HG02763 (cell line): ENCODE results near the gene RUBCN.
"Not testable (repeated sequence)": the region's sequence is repeated elsewhere in the genome, so short reads cannot be mapped to it uniquely, and the experiment has no call there.

ENCODE experiments used
- ATAC-seq: cut with Tn5 transposase; IDR thresholded peaks from one replicate; pipeline ENCODE4 v1.9.1; 2021; ENCODE audit warnings: mild to moderate bottlenecking, moderate library complexity; ENCODE audit not compliant: unreplicated experiment

The RUBCN gene

DNA sequence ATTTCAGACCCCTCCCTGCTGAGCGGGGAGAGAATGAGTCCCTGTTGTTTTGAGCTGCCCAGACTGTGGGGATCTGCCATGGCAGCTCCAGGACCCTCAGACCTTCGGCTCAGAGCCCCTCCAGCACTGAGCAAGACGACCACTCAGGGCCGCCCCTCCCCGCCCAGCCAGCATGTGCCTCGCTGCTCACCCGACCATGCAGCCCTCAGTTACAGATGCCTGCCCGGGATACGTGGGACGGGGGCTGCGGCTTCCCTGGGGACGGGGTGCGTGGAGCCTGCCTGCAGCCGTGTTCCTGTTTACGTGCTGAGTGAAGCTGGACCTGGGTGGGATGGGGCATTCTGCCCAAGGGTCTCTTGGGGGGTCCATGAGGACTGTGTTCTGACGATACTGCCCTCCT lies 77.0 kb downstream of the RUBCN start:
- not testable (repeated sequence) for ATAC-seq

- ATAC-seq, result peak; percentile 43
Measured at GRCh38 chr3:197659144-197659543, 77.6 kb downstream of the RUBCN start.

DNA sequence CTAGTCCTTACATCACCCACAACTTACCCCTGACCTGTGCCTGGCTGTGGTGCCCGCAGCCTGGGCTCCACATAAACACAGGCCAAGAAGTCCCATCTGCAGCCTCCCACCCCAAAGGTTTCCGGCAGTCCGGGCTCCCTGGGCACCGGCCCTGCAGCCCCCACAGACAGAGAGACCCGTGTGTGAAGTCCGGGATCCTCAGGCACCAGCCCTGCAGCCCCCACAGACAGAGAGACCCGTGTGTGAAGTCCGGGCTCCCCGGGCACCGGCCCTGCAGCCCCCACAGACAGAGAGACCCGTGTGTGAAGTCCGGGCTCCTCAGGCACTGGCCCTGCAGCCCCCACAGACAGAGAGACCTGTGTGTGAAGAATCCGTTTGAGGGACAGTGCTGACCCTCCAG lies 78.0 kb downstream of the RUBCN start:
- not testable (repeated sequence) for ATAC-seq

DNA sequence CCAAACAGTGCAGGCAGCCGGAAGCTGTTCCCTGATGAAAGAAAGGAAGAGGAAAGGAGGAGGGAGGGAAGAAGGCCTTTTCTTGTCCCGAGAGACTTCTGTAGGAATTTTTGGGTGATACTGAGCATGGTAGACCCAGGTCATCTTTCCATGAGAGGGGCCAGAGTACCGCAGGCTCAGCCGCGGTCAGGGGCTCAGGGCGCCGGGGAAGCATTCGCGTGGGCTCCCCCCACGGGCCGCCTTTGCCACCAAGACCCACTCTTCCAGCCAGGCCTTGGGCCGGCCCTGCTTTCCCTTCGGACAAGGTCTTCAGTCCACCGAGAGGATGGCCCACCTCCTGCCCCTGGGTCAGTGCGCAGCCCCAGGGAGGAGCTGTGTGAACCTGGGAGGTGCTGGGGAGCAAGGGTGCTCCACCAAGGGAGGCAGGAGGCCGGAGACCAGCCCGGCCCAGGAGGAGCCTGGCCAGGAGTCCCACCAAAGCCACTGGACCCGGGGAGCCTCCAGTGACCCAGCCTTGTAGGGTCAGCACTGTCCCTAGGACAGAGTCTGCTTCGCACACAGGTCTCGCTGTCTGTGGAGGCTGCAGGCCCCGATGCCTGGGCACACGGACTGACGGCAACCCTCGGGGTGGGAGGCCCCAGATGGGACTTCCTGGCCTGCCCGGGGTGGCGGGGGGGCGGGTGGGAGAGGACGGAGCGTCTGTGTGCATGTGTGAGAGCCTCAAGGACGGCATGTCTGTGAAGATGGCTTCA lies 79.0 kb downstream of the RUBCN start:
- not testable (repeated sequence) for ATAC-seq

DNA sequence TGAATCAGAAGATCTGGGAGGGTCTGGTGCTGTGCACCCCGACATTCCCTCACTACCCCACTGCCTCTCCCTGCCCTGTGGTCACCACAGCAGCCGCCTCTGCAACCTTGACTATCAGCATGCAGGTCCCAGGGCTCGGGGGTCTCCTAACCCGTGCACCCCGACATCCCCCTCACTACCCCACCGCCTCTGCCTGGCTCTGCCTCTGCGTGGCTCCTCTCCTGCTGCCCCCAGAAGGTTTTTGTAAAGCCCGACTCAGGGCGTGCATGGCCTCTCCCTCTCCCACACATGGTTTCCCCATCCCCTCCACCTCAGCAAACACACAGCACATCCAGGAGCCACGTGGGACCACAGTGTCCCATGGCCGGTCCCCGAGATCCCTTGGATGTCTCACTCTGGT lies 79.7 kb downstream of the RUBCN start:
- not testable (repeated sequence) for ATAC-seq

- not testable (repeated sequence) for ATAC-seq
Measured at GRCh38 chr3:197656129-197656528, 80.6 kb downstream of the RUBCN start.

DNA sequence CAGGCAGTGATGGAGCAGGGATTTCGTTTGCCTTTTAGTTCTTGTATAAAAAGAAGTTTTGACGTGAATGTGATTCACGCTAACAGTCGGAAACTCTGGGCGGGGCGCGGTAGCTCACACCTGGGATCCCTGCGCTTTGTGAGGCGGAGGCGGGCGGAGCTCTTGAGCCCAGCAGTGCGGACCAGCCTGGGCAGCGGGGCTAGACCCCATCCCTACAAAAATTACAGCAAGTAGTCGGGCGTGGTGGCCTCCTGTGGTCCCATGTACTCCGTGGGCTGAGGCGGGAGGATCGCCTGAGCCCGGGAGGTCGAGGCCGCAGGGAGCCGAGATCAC lies 81.7 kb downstream of the RUBCN start:
- not testable (repeated sequence) for ATAC-seq

- peak; percentile 88 for ATAC-seq
Measured at GRCh38 chr3:197654090-197654997, 82.4 kb downstream of the RUBCN start.

DNA sequence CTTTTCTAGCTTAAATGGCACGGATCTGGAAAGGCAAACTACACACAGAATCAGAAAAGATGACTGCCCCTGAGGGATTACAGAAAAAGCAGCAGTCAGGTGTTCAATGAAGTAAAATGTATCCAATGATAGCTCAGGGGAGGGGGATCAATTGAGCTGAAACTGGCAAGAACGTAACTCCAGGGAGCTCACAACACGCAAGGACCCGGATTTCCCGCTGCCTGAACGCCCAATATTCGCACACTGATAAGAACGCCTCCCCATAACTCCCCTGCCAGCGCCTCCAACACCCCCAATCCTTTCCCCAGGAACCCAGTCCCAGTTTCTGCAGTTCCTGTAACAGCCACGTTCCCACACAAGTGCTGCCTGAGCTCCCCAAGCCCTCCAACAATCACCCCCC lies 83.8 kb downstream of the RUBCN start:
- ATAC-seq, result not testable (repeated sequence)

GRCh38 chr3:197647649-197648048 lies 89.1 kb downstream of the RUBCN start:
- ATAC-seq, result not testable (repeated sequence)

- ATAC-seq, result not testable (repeated sequence)
Measured at GRCh38 chr3:197647191-197647590, 89.5 kb downstream of the RUBCN start.

- ATAC-seq, result not testable (repeated sequence)
Measured at GRCh38 chr3:197646294-197646693, 90.4 kb downstream of the RUBCN start.

GRCh38 chr3:197637556-197637955 lies 99.1 kb downstream of the RUBCN start:
- not testable (repeated sequence) for ATAC-seq

DNA sequence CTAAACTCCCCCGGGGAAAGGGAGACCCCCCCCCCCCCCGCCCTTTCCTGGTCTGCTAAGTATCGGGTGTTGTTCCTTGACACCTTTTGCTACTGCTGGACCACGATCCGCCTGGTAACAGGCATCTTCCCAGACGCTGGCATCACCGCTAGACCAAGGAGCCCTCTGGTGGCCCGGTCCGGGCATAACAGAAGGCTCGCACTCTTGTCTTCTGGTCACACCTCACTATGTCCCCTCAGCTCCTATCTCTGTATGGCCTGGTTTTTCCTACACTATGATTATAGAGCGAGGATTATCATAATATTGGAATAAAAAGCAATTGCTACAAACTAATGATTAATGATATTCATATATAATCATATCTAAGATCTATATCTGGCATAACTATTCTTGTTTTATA lies 104.7 kb downstream of the RUBCN start:
- ATAC-seq, result not testable (repeated sequence)

- ATAC-seq, result not testable (repeated sequence)
Measured at GRCh38 chr3:197630766-197631165, 105.9 kb downstream of the RUBCN start.

- ATAC-seq, result not testable (repeated sequence)
Measured at GRCh38 chr3:197629286-197629685, 107.4 kb downstream of the RUBCN start.

GRCh38 chr3:197627772-197628523 lies 108.8 kb downstream of the RUBCN start:
- peak; percentile 81 for ATAC-seq

- peak; percentile 22 for ATAC-seq
Measured at GRCh38 chr3:197627158-197627771, 109.4 kb downstream of the RUBCN start.

GRCh38 chr3:197626404-197627157 lies 110.1 kb downstream of the RUBCN start:
- ATAC-seq, result peak; percentile 19

DNA sequence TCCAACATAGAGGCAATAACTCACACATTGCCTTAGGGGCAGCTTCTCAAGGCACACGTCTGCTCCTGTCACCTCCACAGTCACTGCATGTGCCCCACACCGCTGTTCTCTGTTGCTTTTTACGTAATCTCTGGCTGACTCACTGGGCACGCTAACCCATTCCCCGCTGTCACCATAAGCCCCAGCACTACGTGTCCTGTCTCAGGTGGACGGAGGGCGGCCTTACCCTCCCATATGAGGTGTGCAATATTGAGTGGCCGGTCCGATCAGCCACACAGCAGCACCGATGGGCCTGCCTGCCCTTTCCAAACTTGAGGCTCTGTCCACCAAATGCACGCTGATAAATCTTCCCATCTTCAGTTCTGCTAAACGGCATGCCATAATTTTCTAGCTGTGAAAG lies 115.2 kb downstream of the RUBCN start:
- ATAC-seq, result not testable (repeated sequence)
